H1 (cell line): Measurements from ENCODE around the gene P2RX5. TPM values are rescaled to one million over a fixed set of nuclear protein-coding genes. Genes with fewer than 3 reads are reported as not detected.
A peak's percentile ranks its signal among the peaks of the same experiment; 100 is the strongest.

Experiments used
- CTCF ChIA-PET: fragments of 300-600 bp; sonication (Branson Sonifier 250); formaldehyde crosslinking; loops from one replicate; lab custom pipeline; 2021; ENCODE audit not compliant: partially characterized antibody; lab: Charles Lee
- POLR2A ChIA-PET: fragments of 300-600 bp; sonication (Branson Sonifier 250); formaldehyde crosslinking; loops from one replicate; lab custom pipeline; 2021; ENCODE audit warnings: inconsistent platforms; ENCODE audit not compliant: partially characterized antibody; lab: Charles Lee
- DNase-seq, 2 experiments: peaks; one replicate each; pipeline versions ENCODE4 v3.0.0 to v3.0.0-alpha.2; 2010 to 2022; ENCODE audit warnings: low spot score in 2 of 2, low read depth in 1 of 2, mixed read lengths in 1 of 2
- FAIRE-seq: peaks from 2 replicates; lab custom pipeline; 2011; peaks lifted over from hg19 to GRCh38; lab: Jason Lieb, UNC
- H2AFZ ChIP-seq: 2 replicates; pipeline ENCODE4 v1.8.1; 2012; ENCODE audit warnings: low read length, inconsistent platforms
- H2AK5ac ChIP-seq: 2 replicates; pipeline ENCODE4 v1.6.1; 2013; ENCODE audit warnings: low read depth, low read length
- H2BK120ac ChIP-seq: replicated peaks from 2 replicates; pipeline ENCODE3; 2013; ENCODE audit warnings: low read depth, low read length, inconsistent platforms
- H2BK12ac ChIP-seq: 2 replicates; pipeline ENCODE4 v1.6.1; 2013; ENCODE audit warnings: low read depth, low read length
- H2BK15ac ChIP-seq: 2 replicates; pipeline ENCODE4 v1.6.1; 2013; ENCODE audit warnings: low read length
- H2BK20ac ChIP-seq: 2 replicates; pipeline ENCODE4 v1.6.1; 2013; ENCODE audit warnings: low read length
- H2BK5ac ChIP-seq: 2 replicates; pipeline ENCODE4 v1.6.1; 2013; ENCODE audit warnings: low read depth, low read length
- H3K14ac ChIP-seq: 2 replicates; pipeline ENCODE4 v1.6.1; 2013; ENCODE audit warnings: inconsistent platforms; ENCODE audit not compliant: insufficient read length
- H3K18ac ChIP-seq: 2 replicates; pipeline ENCODE4 v1.6.1; 2013; ENCODE audit warnings: low read length; ENCODE audit errors: extremely low read depth
- H3K23ac ChIP-seq: 2 replicates; pipeline ENCODE4 v1.6.1; 2013; ENCODE audit warnings: inconsistent platforms; ENCODE audit not compliant: insufficient read length
- H3K23me2 ChIP-seq: 2 replicates; pipeline ENCODE4 v1.6.1; 2013; ENCODE audit warnings: low read depth, low read length
- H3K27ac ChIP-seq: 2 replicates; pipeline ENCODE4 v1.6.1; 2011; ENCODE audit warnings: low read depth, low read length, inconsistent platforms
- H3K27me3 ChIP-seq, 4 experiments: replicated peaks in 1 of 4; 1 replicate in 1 of 4; 2 replicates in 3 of 4; pipeline versions ENCODE4 v1.6.1 to v1.8.1; 2011 to 2013; ENCODE audit warnings: low read length in 3 of 4, mild to moderate bottlenecking in 3 of 4, inconsistent platforms in 2 of 4, mixed read lengths in 2 of 4, moderate library complexity in 1 of 4; ENCODE audit not compliant: control insufficient read depth in 3 of 4, insufficient read depth in 3 of 4; ENCODE audit errors: extremely low read depth in 1 of 4
- H3K36me3 ChIP-seq, 4 experiments: 2 replicates each; pipeline versions ENCODE4 v1.6.1 to v1.8.1; 2011 to 2013; ENCODE audit warnings: mild to moderate bottlenecking in 4 of 4, low read length in 3 of 4, moderate library complexity in 2 of 4, control low read depth in 1 of 4, inconsistent platforms in 1 of 4; ENCODE audit not compliant: insufficient read depth in 4 of 4, control insufficient read depth in 2 of 4
- H3K4ac ChIP-seq: replicated peaks from 2 replicates; pipeline ENCODE3; 2013; ENCODE audit warnings: low read length, low read depth, mixed read lengths, inconsistent platforms; ENCODE audit not compliant: insufficient read length
- H3K4me1 ChIP-seq, 4 experiments: replicated peaks in 1 of 4; 1 replicate in 1 of 4; 2 replicates in 3 of 4; pipeline versions ENCODE4 v1.6.1 to v1.8.1; 2011 to 2013; ENCODE audit warnings: low read length in 3 of 4, inconsistent platforms in 2 of 4, mixed read lengths in 1 of 4; ENCODE audit not compliant: insufficient read depth in 4 of 4, control insufficient read depth in 3 of 4
- H3K4me2 ChIP-seq, 2 experiments: 2 replicates each; pipeline versions ENCODE4 v1.6.1 to v1.8.1; 2011 to 2013; ENCODE audit warnings: low read depth in 2 of 2, low read length in 2 of 2, control low read depth in 1 of 2, inconsistent platforms in 1 of 2, mild to moderate bottlenecking in 1 of 2; ENCODE audit not compliant: insufficient read depth in 1 of 2
- H3K4me3 ChIP-seq, 4 experiments: fragments of 200-600, 300-600 bp in 1 of 4; sonication (generic), shearing (Covaris generic), sonication (Bioruptor Twin) in 1 of 4; 2 replicates each; pipeline versions ENCODE4 v1.5.1 to v1.8.1; 2011 to 2016; ENCODE audit warnings: low read length in 4 of 4, low read depth in 3 of 4, control low read depth in 2 of 4, inconsistent platforms in 2 of 4, mild to moderate bottlenecking in 2 of 4, mixed read lengths in 1 of 4, moderate library complexity in 1 of 4; ENCODE audit not compliant: insufficient read depth in 2 of 4; ENCODE audit errors: extremely low read depth in 1 of 4
- H3K56ac ChIP-seq: replicated peaks from 2 replicates; pipeline ENCODE3; 2013; ENCODE audit warnings: low read depth, mild to moderate bottlenecking, mixed read lengths, low read length, inconsistent platforms; ENCODE audit not compliant: insufficient read length
- H3K79me1 ChIP-seq: 2 replicates; pipeline ENCODE4 v1.6.1; 2013; ENCODE audit warnings: low read depth, low read length, control low read depth
- H3K79me2 ChIP-seq, 2 experiments: 2 replicates each; pipeline versions ENCODE4 v1.6.1 to v1.8.1; 2012 to 2013; ENCODE audit warnings: low read length in 2 of 2, mild to moderate bottlenecking in 2 of 2, inconsistent platforms in 1 of 2; ENCODE audit not compliant: insufficient read depth in 2 of 2, control insufficient read depth in 1 of 2
- H3K9ac ChIP-seq, 4 experiments: replicated peaks in 1 of 4; 1 replicate in 1 of 4; 2 replicates in 3 of 4; pipeline versions ENCODE4 v1.6.1 to v1.8.1; 2011 to 2013; ENCODE audit warnings: low read depth in 3 of 4, low read length in 3 of 4, control low read depth in 2 of 4, mild to moderate bottlenecking in 2 of 4, moderate library complexity in 2 of 4, inconsistent platforms in 1 of 4; ENCODE audit errors: extremely low read depth in 1 of 4
- H3K9me3 ChIP-seq, 2 experiments: 2 replicates each; pipeline versions ENCODE4 v1.6.1 to v1.8.1; 2012 to 2013; ENCODE audit warnings: mild to moderate bottlenecking in 2 of 2, moderate library complexity in 2 of 2, control low read depth in 1 of 2, inconsistent platforms in 1 of 2, low read depth in 1 of 2, low read length in 1 of 2, mixed read lengths in 1 of 2; ENCODE audit not compliant: insufficient read depth in 2 of 2
- H4K20me1 ChIP-seq, 2 experiments: replicated peaks in 1 of 2; 2 replicates each; pipeline versions ENCODE3 to v1.8.1; 2011 to 2013; ENCODE audit warnings: inconsistent platforms in 2 of 2, low read length in 2 of 2, mild to moderate bottlenecking in 1 of 2; ENCODE audit not compliant: insufficient read depth in 2 of 2, control insufficient read depth in 1 of 2
- H4K5ac ChIP-seq: 2 replicates; pipeline ENCODE4 v1.6.1; 2013; ENCODE audit warnings: low read length, low read depth, mixed read lengths, inconsistent platforms; ENCODE audit not compliant: insufficient read length
- H4K8ac ChIP-seq: 2 replicates; pipeline ENCODE4 v1.8.0; 2013; ENCODE audit warnings: mild to moderate bottlenecking, moderate library complexity, low read length, inconsistent platforms; ENCODE audit not compliant: insufficient read depth; ENCODE audit errors: extremely low read depth
- H4K91ac ChIP-seq: replicated peaks from 2 replicates; pipeline ENCODE3; 2013; ENCODE audit warnings: low read length, mixed read lengths, inconsistent platforms; ENCODE audit not compliant: insufficient read length
- CTBP2 ChIP-seq: IDR thresholded peaks from 2 replicates; pipeline ENCODE4 v1.7.0; 2011; ENCODE audit warnings: borderline replicate concordance, mild to moderate bottlenecking, moderate library complexity, mixed read lengths, low read length; ENCODE audit not compliant: insufficient read depth, insufficient read length
- GABPA ChIP-seq: IDR thresholded peaks from 2 replicates; pipeline ENCODE4 v1.6.1; 2011; ENCODE audit warnings: mild to moderate bottlenecking, low read length, moderate library complexity, borderline replicate concordance; ENCODE audit not compliant: insufficient read depth
- HDAC6 ChIP-seq: IDR thresholded peaks from one replicate; pipeline ENCODE4 v1.7.1; 2012; ENCODE audit warnings: low read depth, mild to moderate bottlenecking, inconsistent platforms, low read length, moderate library complexity
- RAD21 ChIP-seq, 2 experiments: IDR thresholded peaks in 1 of 2; conservative IDR thresholded peaks in 1 of 2; 2 replicates each; pipeline ENCODE4 v1.6.1; 2011; ENCODE audit warnings: low read depth in 2 of 2, low read length in 2 of 2, improper control_type of control experiment in 1 of 2, inconsistent platforms in 1 of 2, mild to moderate bottlenecking in 1 of 2, moderate library complexity in 1 of 2
- SRF ChIP-seq: IDR thresholded peaks from 2 replicates; pipeline ENCODE4 v1.6.1; 2011; ENCODE audit warnings: mild to moderate bottlenecking, low read depth, low read length, moderate library complexity
- WGBS, 2 experiments: shearing (Covaris generic) in 1 of 2; methylation state at CpG; one replicate each; pipeline versions ENCODE4 v1.1.6 to v1.1.7; 2013 to 2015; ENCODE audit warnings: low lambda C conversion rate in 2 of 2, mixed read lengths in 2 of 2, inconsistent platforms in 1 of 2, low coverage in 1 of 2, missing lambda C conversion rate in 1 of 2; ENCODE audit not compliant: insufficient replicate concordance in 2 of 2, insufficient coverage in 1 of 2, insufficient read length in 1 of 2; ENCODE audit errors: extremely low coverage in 1 of 2, missing lambda C conversion rate in 1 of 2; 5-methylcytosine and 5-hydroxymethylcytosine counted together
- polyA plus RNA-seq, 7 experiments: library from polyadenylated mRNA; depleted of rRNA in 3 of 7; stranded (reverse) in 5 of 7; unstranded in 2 of 7; fragments of >200 nt in 5 of 7; fragments of 200-250 nt in 2 of 7; gene quantifications; 1 replicate in 5 of 7; 2 replicates in 1 of 7; 4 replicates in 1 of 7; pipeline versions ENCODE4 v1.2.1 to v1.2.3, GENCODE V29; 2011 to 2013; ENCODE audit warnings: missing spikeins in 2 of 7, mixed read lengths in 2 of 7
- total RNA-seq: library from RNA; stranded (reverse); fragmentation: NEBNext Ultra II Directional; extraction: Animal tissue kit (Norgen Biotek cat#: 25700); gene quantifications from 2 replicates; pipeline ENCODE4 v1.2.1, GENCODE V29; 2021

The P2RX5 gene
- total and polyA plus RNA-seq, 2 of the 8 experiments (the other 6 are each of a cell fraction or from before 2014, with no cell fraction given): 12.0 to 15.6 TPM

DNA sequence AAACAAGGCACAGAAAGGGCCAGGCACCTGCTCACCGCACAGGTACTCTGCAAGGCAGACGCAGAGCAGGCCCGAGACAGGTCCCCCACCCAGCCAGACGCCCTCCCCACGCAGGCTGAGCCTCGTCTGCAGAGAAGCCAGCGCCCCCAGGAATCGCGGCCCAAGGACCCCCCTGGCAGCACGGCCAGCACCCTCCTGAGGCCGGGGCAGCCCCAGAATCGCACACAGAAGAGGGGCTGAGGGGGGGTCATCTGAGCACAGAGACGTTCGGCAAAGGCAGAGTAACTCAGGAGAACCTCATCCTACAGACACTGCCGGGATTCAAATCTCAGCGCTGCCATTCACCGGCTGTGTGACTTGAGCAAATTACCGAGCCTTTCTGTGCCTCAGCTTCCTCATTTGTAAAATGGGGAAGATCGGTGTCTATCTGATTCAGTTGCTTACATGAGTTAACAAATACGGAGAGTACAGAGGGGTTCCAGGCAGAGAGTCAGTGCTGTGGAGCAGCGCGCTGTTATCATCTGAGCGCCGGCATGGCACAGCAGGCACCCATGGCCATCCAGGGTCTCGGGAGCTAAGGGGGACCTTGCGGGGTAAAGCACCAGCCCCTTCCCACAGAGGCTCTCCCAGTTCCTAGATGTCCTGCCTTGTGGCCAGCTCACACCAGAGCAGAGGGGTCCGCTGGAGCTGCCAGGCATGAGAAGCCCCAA, 17.0 kb downstream of the P2RX5 start:
- FAIRE-seq (no peak), DNase-seq (peak in 1 of 2 experiments; percentile 47)
- Histone ChIP-seq H3K23ac (no peak overlapping the region), H4K8ac (no peak overlapping the region), H3K79me1 (no peaks in the 10 kb centered on the region), H2AFZ (no peak overlapping the region), H3K14ac (no peak overlapping the region), H2BK5ac (no peak overlapping the region), H3K9me3 (no peaks in the 10 kb centered on the region), H2AK5ac (no peak overlapping the region), H2BK20ac (no peak overlapping the region), H3K27me3 (0 out of 7 replicates have a peak, but pooled peaks cover 0 to 2% (median 0%) of the 10 kb centered on the region in 4 experiments), H3K4ac (no peak overlapping the region), H4K91ac (no peak overlapping the region), H3K36me3 (no peaks in the 10 kb centered on the region), H3K56ac (no peak overlapping the region), H4K5ac (no peak overlapping the region), H3K4me2 (no peak overlapping the region), H3K4me3 (no peak overlapping the region), H3K9ac (no peak overlapping the region), H2BK120ac (no peak overlapping the region), H4K20me1 (peaks cover 0 to 3% of the 10 kb centered on the region in 2 experiments), H3K79me2 (no peaks in the 10 kb centered on the region), H3K27ac (no peak overlapping the region), H3K18ac (no peak overlapping the region), H3K4me1 (peaks cover 0 to 2% (median 0%) of the 10 kb centered on the region in 4 experiments; a peak in 2 of 7 replicates), H3K23me2 (no peaks in the 10 kb centered on the region), H2BK12ac (no peak overlapping the region), H2BK15ac (no peak overlapping the region)
- CTCF ChIA-PET: interaction anchor here (0.9 to 4.2 kb wide), 14 partner anchors 9 to 179 kb away, joined by 3 to 29 read pairs (median 4); partner anchors contain the start of genes CTNS, HASPIN and SHPK
- WGBS, 2 experiments: 91% methylated on average over 24 of the region's 27 CpGs; no CpG with 5 or more reads in 1 of the 2 experiments
- TF ChIP-seq HDAC6 (no peak), CTBP2 (no peak), RAD21 (IDR thresholded peaks at IDR 0.05 in 1 of 2, conservative IDR thresholded peaks at IDR 0.05 in 1 of 2; ENCODE audit: low read depth in 2 of 2, low read length in 2 of 2) (no peak), SRF (no peak), GABPA (no peak)
- POLR2A ChIA-PET: interaction anchor here (0.8 to 2.2 kb wide), 3 partner anchors 11 to 18 kb away, joined by 3 to 17 read pairs (median 3); partner anchors contain the start of genes EMC6, P2RX5 and TAX1BP3
